Measurements from ENCODE around the gene SETX.
"Not testable (repeated sequence)": the region's sequence is repeated elsewhere in the genome, so short reads cannot be mapped to it uniquely, and the experiment has no call there.

Gene SETX

DNA sequence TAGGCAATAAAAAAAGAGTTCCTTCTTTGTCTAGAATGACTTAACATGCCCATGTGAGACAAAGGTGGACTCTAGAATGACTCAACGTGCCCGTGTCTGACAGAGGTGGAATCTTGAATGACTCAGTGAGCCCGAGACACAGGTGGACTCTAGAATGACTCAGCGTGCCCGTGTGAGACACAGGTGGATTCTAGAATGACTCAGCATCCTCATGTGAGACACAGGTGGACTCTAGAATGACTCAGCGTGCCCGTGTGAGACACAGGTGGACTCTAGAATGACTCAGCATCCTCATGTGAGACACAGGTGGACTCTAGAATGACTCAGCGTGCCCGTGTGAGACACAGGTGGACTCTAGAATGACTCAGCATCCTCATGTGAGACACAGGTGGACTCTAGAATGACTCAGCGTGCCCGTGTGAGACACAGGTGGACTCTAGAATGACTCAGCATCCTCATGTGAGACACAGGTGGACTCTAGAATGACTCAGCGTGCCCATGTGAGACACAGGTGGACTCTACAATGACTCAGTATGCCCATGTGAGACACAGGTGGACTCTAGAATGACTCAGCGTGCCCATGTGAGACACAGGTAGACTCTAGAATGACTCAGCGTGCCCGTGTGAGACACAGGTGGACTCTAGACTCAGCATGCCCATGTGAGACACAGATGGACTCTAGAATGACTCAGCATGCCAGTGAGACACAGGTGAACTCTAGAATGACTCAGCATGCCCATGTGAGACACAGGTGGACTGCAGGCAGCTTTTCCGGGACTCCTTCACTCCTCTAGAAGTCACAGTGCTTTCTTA is 84.9 kb downstream of the SETX start:
- not testable (repeated sequence) for DNase-seq

GRCh38 chr9:132268725-132269352 is 85.9 kb downstream of the SETX start:
- peak; percentile 2 for DNase-seq

DNA sequence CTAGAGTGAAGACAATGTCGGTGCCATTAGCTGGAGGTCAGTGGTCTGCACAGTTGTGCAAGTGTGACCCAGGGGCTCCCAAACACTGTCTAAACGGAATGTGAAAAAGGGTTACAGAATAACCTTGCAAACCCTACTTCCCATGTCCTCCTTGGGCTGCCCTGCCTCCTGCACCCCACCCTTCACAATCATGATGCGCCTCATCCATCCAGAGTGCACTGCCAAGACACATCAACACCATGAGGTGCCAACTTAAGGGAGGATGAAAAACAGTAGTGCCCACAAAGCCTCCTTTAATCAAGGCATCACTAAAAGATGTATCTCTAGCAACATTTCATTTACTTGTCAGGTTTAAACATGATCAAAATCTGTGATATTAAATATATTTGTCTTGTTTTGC is 87.1 kb downstream of the SETX start:
- no peak for DNase-seq

- no peak for DNase-seq
Measured at GRCh38 chr9:132266017-132266416, 88.8 kb downstream of the SETX start.

GRCh38 chr9:132260846-132261245 is 93.9 kb downstream of the SETX start:
- no peak for DNase-seq

GRCh38 chr9:132250324-132251262 is 104.2 kb downstream of the SETX start:
- DNase-seq, result no peak

- no peak for DNase-seq
Measured at GRCh38 chr9:132249690-132250089, 105.1 kb downstream of the SETX start.

DNA sequence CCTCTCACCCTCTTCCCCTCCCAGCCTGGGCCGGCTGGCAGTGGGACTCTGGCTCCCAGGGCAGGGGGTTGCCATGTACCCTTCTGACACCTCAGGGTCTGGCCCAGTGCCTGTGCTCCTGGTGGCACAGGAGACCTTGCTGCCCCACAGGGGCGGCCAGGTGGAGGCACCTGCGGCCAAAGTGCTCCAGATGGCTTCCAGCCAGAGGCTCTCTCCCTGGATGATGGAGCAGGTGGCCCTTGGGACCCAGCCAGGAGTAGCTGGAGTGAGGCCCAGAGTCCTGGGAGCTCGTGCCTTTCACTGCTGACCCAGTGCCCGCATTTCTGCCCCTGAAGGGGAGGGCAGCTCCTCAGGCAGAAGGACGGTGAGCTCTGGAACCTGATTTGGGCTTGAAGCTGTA is 105.7 kb downstream of the SETX start:
- no peak for DNase-seq

- no peak for DNase-seq
Measured at GRCh38 chr9:132247942-132248341, 106.8 kb downstream of the SETX start.

DNA sequence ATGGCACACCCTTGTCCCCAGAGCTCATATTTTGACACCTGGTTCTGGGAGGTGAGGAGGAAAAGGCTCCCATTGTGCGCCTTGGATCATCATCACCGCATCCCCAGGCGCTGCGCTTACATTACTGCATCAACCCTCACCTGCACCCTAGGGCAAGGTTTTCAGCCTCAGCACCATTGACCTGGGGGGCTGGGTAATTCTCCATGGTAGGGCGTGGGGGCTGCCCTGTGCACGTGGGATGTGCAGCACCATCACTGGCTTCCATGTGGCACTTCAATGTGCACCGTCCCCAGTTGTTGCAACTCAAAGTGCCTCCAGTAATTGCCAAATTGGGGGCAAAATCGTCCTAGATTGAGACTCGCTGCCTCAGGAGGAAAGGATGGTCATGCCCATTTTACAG is 109.3 kb downstream of the SETX start:
- no peak for DNase-seq

- DNase-seq, result no peak
Measured at GRCh38 chr9:132244582-132245455, 110.0 kb downstream of the SETX start.

GRCh38 chr9:132243156-132244074 is 111.4 kb downstream of the SETX start:
- DNase-seq, result no peak

DNA sequence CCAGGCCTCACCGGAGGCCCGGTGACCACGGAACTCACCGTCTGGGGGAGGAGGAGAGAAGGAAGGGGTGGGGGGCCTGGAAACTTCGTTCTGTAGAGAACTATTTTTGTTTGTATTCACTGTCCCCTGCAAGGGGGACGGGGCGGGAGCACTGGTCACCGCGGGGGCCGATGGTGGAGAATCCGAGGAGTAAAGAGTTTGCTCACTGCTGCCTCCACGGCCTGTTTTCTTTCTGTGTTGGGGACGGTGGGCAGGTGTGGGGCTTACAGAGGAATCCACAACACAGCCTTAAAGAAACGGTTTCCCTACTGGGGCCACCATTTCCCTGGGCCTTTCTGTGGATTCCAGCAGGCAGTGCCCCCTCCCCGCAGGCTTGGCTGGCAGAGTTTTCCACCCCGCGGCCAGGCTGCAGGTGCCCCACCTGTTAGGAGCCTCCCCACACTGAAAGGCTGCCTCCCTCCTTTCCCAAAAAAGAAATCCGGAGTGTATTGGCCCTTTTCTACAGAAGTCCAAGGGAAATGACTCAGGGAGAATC is 112.1 kb downstream of the SETX start:
- no peak for DNase-seq

DNA sequence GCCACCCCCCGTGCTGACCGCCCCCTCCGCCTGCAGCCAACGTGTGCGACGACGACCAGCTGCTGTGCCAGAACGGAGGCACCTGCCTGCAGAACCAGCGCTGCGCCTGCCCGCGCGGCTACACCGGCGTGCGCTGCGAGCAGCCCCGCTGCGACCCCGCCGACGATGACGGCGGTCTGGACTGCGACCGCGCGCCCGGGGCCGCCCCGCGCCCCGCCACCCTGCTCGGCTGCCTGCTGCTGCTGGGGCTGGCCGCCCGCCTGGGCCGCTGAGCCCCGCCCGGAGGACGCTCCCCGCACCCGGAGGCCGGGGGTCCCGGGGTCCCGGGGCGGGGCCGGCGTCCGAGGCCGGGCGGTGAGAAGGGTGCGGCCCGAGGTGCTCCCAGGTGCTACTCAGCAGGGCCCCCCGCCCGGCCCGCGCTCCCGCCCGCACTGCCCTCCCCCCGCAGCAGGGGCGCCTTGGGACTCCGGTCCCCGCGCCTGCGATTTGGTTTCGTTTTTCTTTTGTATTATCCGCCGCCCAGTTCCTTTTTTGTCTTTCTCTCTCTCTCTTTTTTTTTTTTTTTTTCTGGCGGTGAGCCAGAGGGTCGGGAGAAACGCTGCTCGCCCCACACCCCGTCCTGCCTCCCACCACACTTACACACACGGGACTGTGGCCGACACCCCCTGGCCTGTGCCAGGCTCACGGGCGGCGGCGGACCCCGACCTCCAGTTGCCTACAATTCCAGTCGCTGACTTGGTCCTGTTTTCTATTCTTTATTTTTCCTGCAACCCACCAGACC is 112.8 kb downstream of the SETX start:
- DNase-seq, result no peak

GRCh38 chr9:132241483-132241839 is 113.3 kb downstream of the SETX start:
- DNase-seq, result no peak

GRCh38 chr9:132240841-132241482 is 113.8 kb downstream of the SETX start:
- DNase-seq, result peak; percentile 16

DNA sequence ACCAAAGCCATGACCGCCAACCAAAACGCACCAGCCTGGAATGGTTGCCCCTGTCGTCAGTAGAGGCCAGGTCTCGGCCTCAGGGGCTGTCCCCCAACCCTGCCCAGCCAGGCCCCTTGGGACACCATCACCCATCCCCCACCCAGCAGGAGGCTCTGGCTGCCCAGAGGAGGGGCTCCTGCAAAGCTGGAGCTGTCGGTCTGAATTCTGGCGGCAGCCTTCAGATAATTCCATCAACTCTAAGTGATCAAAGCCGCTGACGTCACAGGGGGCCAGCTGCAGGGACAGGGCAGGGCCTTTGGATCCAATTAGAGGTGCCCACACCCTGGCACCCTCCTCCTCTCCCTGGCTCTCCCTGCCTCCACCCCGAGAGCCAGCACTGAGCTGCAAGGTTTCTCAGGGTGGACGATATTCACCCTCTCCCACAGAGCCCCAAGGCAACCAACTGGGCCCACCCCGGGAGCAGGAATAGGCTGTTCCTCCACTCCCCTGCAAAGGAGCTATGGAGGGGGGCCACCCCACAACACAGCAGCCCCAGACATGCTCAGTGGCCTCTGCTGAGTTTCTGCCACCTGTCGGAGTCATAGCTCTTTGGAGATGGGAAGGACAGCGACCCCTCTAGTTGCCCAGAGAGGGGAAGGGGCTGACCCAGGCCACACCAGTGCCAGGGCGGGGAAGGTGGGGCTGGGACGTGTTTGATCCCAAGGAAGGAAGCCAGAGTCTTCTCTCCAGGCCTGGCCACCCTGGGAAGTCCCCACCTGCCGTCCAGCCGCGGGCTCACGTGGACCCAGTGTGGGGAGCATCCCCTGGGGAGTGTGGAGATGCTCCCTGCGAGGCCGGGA is 114.6 kb downstream of the SETX start:
- no peak for DNase-seq

GRCh38 chr9:132239518-132239917 is 115.3 kb downstream of the SETX start:
- DNase-seq, result no peak

GRCh38 chr9:132238992-132239391 is 115.8 kb downstream of the SETX start:
- no peak for DNase-seq

All from amniotic stem cell (primary cell).